ENCODE measurements around the gene LRP4. TPM values are rescaled to one million over a fixed set of nuclear protein-coding genes. Genes with fewer than 3 reads are reported as not detected.

Gene LRP4
- polyA plus RNA-seq, 3 donors, result not detected

- H3K4me2 ChIP-seq (replicated peaks; ENCODE audit: extremely low read depth, low read length, poor library complexity, severe bottlenecking), result peak overlapping the region; percentile 62
- H3K27ac Mint-ChIP-seq, result peak overlapping the region; percentile 62 to 95 (median 86)
- peaks cover 46% of the 10 kb centered on the region in 2 donors for H3K4me1 ChIP-seq (ENCODE audit: control insufficient read depth in 1 of 2, insufficient read depth in 2 of 2, low read length in 2 of 2)
- H3K27ac ChIP-seq (ENCODE audit: low read depth in 1 of 2, low read length in 2 of 2), result peak overlapping the region; percentile 35 to 84
- no CpG with 5 or more reads among the region's 4 CpGs for WGBS (ENCODE audit: insufficient coverage)
- H3K36me3 ChIP-seq (replicated peaks in 1 of 2; ENCODE audit: control insufficient read depth in 1 of 2, insufficient read depth in 2 of 2, low read length in 2 of 2), result no peaks in the 10 kb centered on the region
- H3K9ac ChIP-seq (ENCODE audit: insufficient read depth, low read length, poor library complexity, severe bottlenecking), result peak overlapping the region; percentile 56
- H4K20me1 ChIP-seq (ENCODE audit: insufficient read depth, low read length), result no peaks in the 10 kb centered on the region
- H3K9me3 ChIP-seq (replicated peaks in 1 of 2; ENCODE audit: control insufficient read depth in 1 of 2, insufficient read depth in 1 of 2, low read length in 2 of 2), result no peaks in the 10 kb centered on the region
- H3K79me2 ChIP-seq (ENCODE audit: insufficient read depth, low read length), result no peaks in the 10 kb centered on the region
- intact Hi-C loops (cut with micrococcal nuclease), result no loop called here
- H3K4me3 Mint-ChIP-seq, result peak overlapping the region; percentile 45 to 63
- peak overlapping the region in 1 of 3 experiments; percentile 58 for H3K4me3 ChIP-seq (replicated peaks in 1 of 3; ENCODE audit: low read depth in 2 of 3, low read length in 3 of 3)
- no peaks in the 10 kb centered on the region for H3K9me3 Mint-ChIP-seq
- H3K36me3 Mint-ChIP-seq, result no peaks in the 10 kb centered on the region
- H3K4me1 Mint-ChIP-seq, result peaks cover 48% of the 10 kb centered on the region
- peak in 2 of 3 donors; percentile 42 to 52 for DNase-seq
- H3K27me3 Mint-ChIP-seq (ENCODE audit: low read depth in 3 of 3), result peaks cover 2 to 12% (median 3%) of the 10 kb centered on the region in 3 donors
- no peak overlapping the region for H2AFZ ChIP-seq (ENCODE audit: insufficient read depth, low read depth, low read length, poor library complexity, severe bottlenecking)
- TF ChIP-seq CTCF (IDR thresholded peaks at IDR 0.05), result no peak
- H3K27me3 ChIP-seq (ENCODE audit: control insufficient read depth in 2 of 2, insufficient read depth in 2 of 2, low read length in 2 of 2), result no peaks in the 10 kb centered on the region
Observed at GRCh38 chr11:46857666-46858065, 60.7 kb downstream of the LRP4 start.

- no peaks in the 10 kb centered on the region for H3K36me3 ChIP-seq (replicated peaks in 1 of 2; ENCODE audit: control insufficient read depth in 1 of 2, insufficient read depth in 2 of 2, low read length in 2 of 2)
- DNase-seq, result peak; percentile 37 to 56 (median 50)
- Mint-ChIP-seq H3K27me3 (ENCODE audit: low read depth in 3 of 3) (peaks cover 1 to 10% (median 2%) of the 10 kb centered on the region in 3 donors), H3K4me3 (peak overlapping the region; percentile 45 to 63), H3K9me3 (no peaks in the 10 kb centered on the region), H3K27ac (peak overlapping the region; percentile 62 to 95 (median 87)), H3K4me1 (peaks cover 43% of the 10 kb centered on the region), H3K36me3 (no peaks in the 10 kb centered on the region)
- 40% methylated on average over 1 of the region's 5 CpGs for WGBS (ENCODE audit: insufficient coverage)
- peak overlapping the region; percentile 56 for H3K9ac ChIP-seq (ENCODE audit: insufficient read depth, low read length, poor library complexity, severe bottlenecking)
- intact Hi-C loops (cut with micrococcal nuclease), result no loop called here
- H3K27me3 ChIP-seq (ENCODE audit: control insufficient read depth in 2 of 2, insufficient read depth in 2 of 2, low read length in 2 of 2), result no peaks in the 10 kb centered on the region
- H3K4me2 ChIP-seq (replicated peaks; ENCODE audit: extremely low read depth, low read length, poor library complexity, severe bottlenecking), result peak overlapping the region; percentile 62
- H3K9me3 ChIP-seq (replicated peaks in 1 of 2; ENCODE audit: control insufficient read depth in 1 of 2, insufficient read depth in 1 of 2, low read length in 2 of 2), result no peaks in the 10 kb centered on the region
- H3K79me2 ChIP-seq (ENCODE audit: insufficient read depth, low read length), result no peaks in the 10 kb centered on the region
- peak overlapping the region in 1 of 3 experiments; percentile 58 for H3K4me3 ChIP-seq (replicated peaks in 1 of 3; ENCODE audit: low read depth in 2 of 3, low read length in 3 of 3)
- peaks cover 46% of the 10 kb centered on the region in 2 donors for H3K4me1 ChIP-seq (ENCODE audit: control insufficient read depth in 1 of 2, insufficient read depth in 2 of 2, low read length in 2 of 2)
- peak overlapping the region; percentile 35 to 84 for H3K27ac ChIP-seq (ENCODE audit: low read depth in 1 of 2, low read length in 2 of 2)
- no peaks in the 10 kb centered on the region for H4K20me1 ChIP-seq (ENCODE audit: insufficient read depth, low read length)
- H2AFZ ChIP-seq (ENCODE audit: insufficient read depth, low read depth, low read length, poor library complexity, severe bottlenecking), result peak overlapping the region; percentile 57
- no peak for TF ChIP-seq CTCF (IDR thresholded peaks at IDR 0.05)
Observed at GRCh38 chr11:46856605-46857343, 61.6 kb downstream of the LRP4 start.

All from CD14-positive monocyte (primary cell).